GM19240 (cell line): Measurements from ENCODE around the gene HELZ2.

Experiments
- DNase-seq: peaks from one replicate; pipeline ENCODE4 v3.0.0; 2011; ENCODE audit warnings: low spot score; ENCODE audit not compliant: insufficient read length

The HELZ2 gene

GRCh38 chr20:63539441-63540370 lies 34.3 kb downstream of the HELZ2 start:
- DNase-seq: no peak

- DNase-seq: no peak
Measured at GRCh38 chr20:63539092-63539430, 35.0 kb downstream of the HELZ2 start.

- no peak for DNase-seq
Measured at GRCh38 chr20:63538204-63539091, 35.6 kb downstream of the HELZ2 start.

- DNase-seq: peak; percentile 100
Measured at GRCh38 chr20:63537525-63538203, 36.4 kb downstream of the HELZ2 start.

GRCh38 chr20:63536997-63537524 lies 37.0 kb downstream of the HELZ2 start, which contains the start of gene PTK6:
TSS of gene PTK6 (minus strand) at chr20:63537376. CDS start at chr20:63537314, 62 bp downstream.
- DNase-seq: no peak

- DNase-seq: no peak
Measured at GRCh38 chr20:63536241-63536977, 37.6 kb downstream of the HELZ2 start.

- DNase-seq: no peak
Measured at GRCh38 chr20:63534831-63535651, 39.0 kb downstream of the HELZ2 start.

- DNase-seq: no peak
Measured at GRCh38 chr20:63534427-63534830, 39.6 kb downstream of the HELZ2 start.

GRCh38 chr20:63533871-63534393 lies 40.1 kb downstream of the HELZ2 start:
- DNase-seq: no peak

GRCh38 chr20:63533388-63533787 lies 40.7 kb downstream of the HELZ2 start:
- no peak for DNase-seq

- no peak for DNase-seq
Measured at GRCh38 chr20:63532449-63532971, 41.5 kb downstream of the HELZ2 start.

- no peak for DNase-seq
Measured at GRCh38 chr20:63531686-63532448, 42.2 kb downstream of the HELZ2 start.

GRCh38 chr20:63530788-63531160 lies 43.3 kb downstream of the HELZ2 start:
- no peak for DNase-seq

- no peak for DNase-seq
Measured at GRCh38 chr20:63529861-63530787, 43.9 kb downstream of the HELZ2 start.

- no peak for DNase-seq
Measured at GRCh38 chr20:63529180-63529860, 44.7 kb downstream of the HELZ2 start.

GRCh38 chr20:63527184-63527583 lies 46.9 kb downstream of the HELZ2 start:
- no peak for DNase-seq

- DNase-seq: no peak
Measured at GRCh38 chr20:63525971-63526370, 48.1 kb downstream of the HELZ2 start.
